K562 (cell line): ENCODE results near the gene CHTOP. TPM values are rescaled to one million over a fixed set of nuclear protein-coding genes. Genes with fewer than 3 reads are reported as not detected.

ENCODE experiments used
- BMI1 ChIP-seq: fragments of 150-350 bp; IDR thresholded peaks from 2 replicates; pipeline ENCODE4 v1.6.1; 2014; ENCODE audit warnings: low read length
- CEBPB ChIP-seq: fragments of 450-650 bp; IDR thresholded peaks from 2 replicates; pipeline ENCODE4 v1.6.1; 2016; ENCODE audit warnings: missing genetic modification characterization, missing compliant biosample characterization
- DPF2 ChIP-seq: fragments of 450-650 bp; IDR thresholded peaks from 2 replicates; pipeline ENCODE4 v1.6.1; 2016
- FOXA3 ChIP-seq, 2 experiments: fragments of 450-650 bp in 1 of 2; sonication (generic) in 1 of 2; formaldehyde crosslinking; IDR thresholded peaks in 1 of 2; conservative IDR thresholded peaks in 1 of 2; 2 replicates each; pipeline versions ENCODE4 v1.4.0 to v1.8.0; 2020 to 2022; ENCODE audit warnings: mild to moderate bottlenecking in 2 of 2, missing genetic modification reagents in 1 of 2
- GABPA ChIP-seq: fragments of 200-800 bp; sonication (Bioruptor generic); conservative IDR thresholded peaks from 2 replicates; pipeline ENCODE4 v1.6.1; 2016; ENCODE audit warnings: low read depth, missing genetic modification characterization, missing compliant biosample characterization
- KAT2B ChIP-seq: IDR thresholded peaks from one replicate; pipeline ENCODE4 v1.6.1; 2012; ENCODE audit warnings: low read depth, mild to moderate bottlenecking, control low read depth, inconsistent platforms, low read length, moderate library complexity
- NR2F6 ChIP-seq: fragments of 450-650 bp; formaldehyde crosslinking; IDR thresholded peaks from 2 replicates; pipeline ENCODE4 v1.4.0; 2020; ENCODE audit warnings: mild to moderate bottlenecking
- RNF2 ChIP-seq: sonication (generic); IDR thresholded peaks from 2 replicates; pipeline ENCODE4 v1.6.1; 2016
- ZNF212 ChIP-seq: fragments of 450-650 bp; formaldehyde crosslinking; IDR thresholded peaks from 2 replicates; pipeline ENCODE4 v1.4.0; 2020; ENCODE audit warnings: mild to moderate bottlenecking
- ZNF766 ChIP-seq: fragments of 200-800 bp; sonication (Bioruptor generic); conservative IDR thresholded peaks from 2 replicates; pipeline ENCODE4 v1.6.1; 2016; ENCODE audit warnings: missing genetic modification characterization, missing compliant biosample characterization
- polyA plus RNA-seq, 8 experiments: library from polyadenylated mRNA; depleted of rRNA in 4 of 8; stranded (reverse) in 5 of 8; unstranded in 3 of 8; fragments of >200 nt; fragmentation: Nextera tagmentation in 2 of 8; fragmentation: Illumina TruSeq in 1 of 8; extraction: Ambion mirVana in 2 of 8; extraction: Trizol in 1 of 8; gene quantifications; 2 replicates each; pipeline versions ENCODE4 v1.2.1 to v1.2.3, GENCODE V29; 2011 to 2014; ENCODE audit warnings: inconsistent platforms in 1 of 8, missing spikeins in 1 of 8
- total RNA-seq, 7 experiments: library from RNA; depleted of rRNA in 6 of 7; stranded (reverse); fragments of >200 nt in 6 of 7; fragmentation: Illumina TruSeq in 2 of 7; extraction: Trizol in 2 of 7; gene quantifications; 2 replicates each; pipeline versions ENCODE4 v1.2.1 to v1.2.3, GENCODE V29; 2011 to 2021; ENCODE audit warnings: low replicate concordance in 1 of 7
- TF ChIP-seq, protein P1 (sequence below): IDR thresholded peaks from 3 replicates; pipeline ENCODE4 v1.6.1; 2011; ENCODE audit warnings: borderline replicate concordance, mild to moderate bottlenecking; ENCODE audit not compliant: insufficient read length, insufficient read depth
- TF ChIP-seq, protein P2 (sequence below): fragments of 250-450 bp; sonication (Bioruptor Pico); IDR thresholded peaks from 2 replicates; pipeline ENCODE4 v1.8.0; 2022; ENCODE audit warnings: inconsistent platforms
- TF ChIP-seq, protein P3 (sequence below): fragments of 200-800 bp; sonication (Bioruptor generic); IDR thresholded peaks from 2 replicates; pipeline ENCODE4 v1.6.1; 2016; ENCODE audit warnings: missing genetic modification characterization, missing compliant biosample characterization
- TF ChIP-seq, protein P4 (sequence below): sonication (generic); formaldehyde crosslinking; IDR thresholded peaks from 2 replicates; pipeline ENCODE4 v1.8.1; 2022; ENCODE audit warnings: missing genetic modification reagents

The CHTOP gene
- total and polyA plus RNA-seq, 9 of the 15 experiments (the other 6 are each of a cell fraction or from before 2014, with no cell fraction given) = 10.2 to 91.8 (median 60.8) TPM

DNA sequence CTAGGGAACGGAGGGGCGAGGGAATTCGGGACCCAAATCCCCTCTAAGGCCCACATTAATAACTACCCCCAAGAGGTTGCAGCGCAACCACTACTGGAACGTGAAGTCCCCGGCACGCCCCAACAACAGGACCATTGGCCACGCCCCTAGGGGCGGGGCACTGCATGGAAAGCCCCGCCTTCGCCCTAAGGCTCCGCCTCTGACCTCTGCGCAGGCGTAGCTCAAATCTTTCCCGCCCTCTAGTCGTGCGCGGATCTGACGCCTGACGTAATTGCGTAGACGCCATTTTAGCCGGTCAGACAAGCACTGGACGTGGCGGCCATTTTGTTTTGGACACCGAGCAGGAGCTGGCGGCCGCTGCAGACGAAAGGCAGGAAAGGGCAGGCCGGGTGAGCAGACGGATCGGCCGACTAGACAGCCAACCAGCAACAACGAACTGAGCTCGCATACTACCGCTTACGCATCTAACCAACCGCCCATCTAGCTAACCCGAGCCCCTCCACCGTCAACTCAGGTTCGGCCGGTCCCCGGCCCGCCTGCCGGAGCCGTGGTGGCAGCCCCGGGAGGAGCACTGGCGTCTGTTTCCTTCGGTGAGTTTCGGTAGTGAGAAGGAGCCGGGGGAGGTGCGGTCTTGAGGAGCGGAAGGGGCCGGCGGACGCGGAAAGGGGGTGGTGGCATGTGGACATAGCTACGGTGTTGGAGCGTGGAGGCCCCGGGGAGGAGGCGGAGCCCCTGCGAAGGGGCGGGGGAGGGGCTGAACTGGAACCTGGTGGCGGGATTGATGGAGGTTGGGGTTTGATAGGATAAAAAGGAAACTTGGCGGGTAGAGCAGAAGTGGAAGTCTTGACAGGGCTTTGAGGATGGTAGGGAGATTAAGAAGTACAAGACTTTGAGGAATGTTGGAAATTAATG lies at the start of gene CHTOP (continued):
- TF ChIP-seq, protein P1, sequence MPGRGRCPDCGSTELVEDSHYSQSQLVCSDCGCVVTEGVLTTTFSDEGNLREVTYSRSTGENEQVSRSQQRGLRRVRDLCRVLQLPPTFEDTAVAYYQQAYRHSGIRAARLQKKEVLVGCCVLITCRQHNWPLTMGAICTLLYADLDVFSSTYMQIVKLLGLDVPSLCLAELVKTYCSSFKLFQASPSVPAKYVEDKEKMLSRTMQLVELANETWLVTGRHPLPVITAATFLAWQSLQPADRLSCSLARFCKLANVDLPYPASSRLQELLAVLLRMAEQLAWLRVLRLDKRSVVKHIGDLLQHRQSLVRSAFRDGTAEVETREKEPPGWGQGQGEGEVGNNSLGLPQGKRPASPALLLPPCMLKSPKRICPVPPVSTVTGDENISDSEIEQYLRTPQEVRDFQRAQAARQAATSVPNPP = no peak
- TF ChIP-seq DPF2 (peak; percentile 30; the same call in 1 of the 2 replicates), CEBPB (tag) (no peak), RNF2 (no peak; the same call in 1 of the 2 replicates), BMI1 (no peak), KAT2B (no peak), NR2F6 (CRISPR knock-in tag) (no peak), FOXA3 (CRISPR knock-in tag; conservative IDR thresholded peaks at IDR 0.05 in 1 of 2, IDR thresholded peaks at IDR 0.05 in 1 of 2) (peak in 1 of 2 experiments; percentile 88; a peak in 2 of 4 replicates), GABPA (tag) (peak; percentile 78), ZNF766 (CRISPR knock-in tag) (peak; percentile 81), ZNF212 (CRISPR knock-in tag) (no peak)
- TF ChIP-seq, protein P2, sequence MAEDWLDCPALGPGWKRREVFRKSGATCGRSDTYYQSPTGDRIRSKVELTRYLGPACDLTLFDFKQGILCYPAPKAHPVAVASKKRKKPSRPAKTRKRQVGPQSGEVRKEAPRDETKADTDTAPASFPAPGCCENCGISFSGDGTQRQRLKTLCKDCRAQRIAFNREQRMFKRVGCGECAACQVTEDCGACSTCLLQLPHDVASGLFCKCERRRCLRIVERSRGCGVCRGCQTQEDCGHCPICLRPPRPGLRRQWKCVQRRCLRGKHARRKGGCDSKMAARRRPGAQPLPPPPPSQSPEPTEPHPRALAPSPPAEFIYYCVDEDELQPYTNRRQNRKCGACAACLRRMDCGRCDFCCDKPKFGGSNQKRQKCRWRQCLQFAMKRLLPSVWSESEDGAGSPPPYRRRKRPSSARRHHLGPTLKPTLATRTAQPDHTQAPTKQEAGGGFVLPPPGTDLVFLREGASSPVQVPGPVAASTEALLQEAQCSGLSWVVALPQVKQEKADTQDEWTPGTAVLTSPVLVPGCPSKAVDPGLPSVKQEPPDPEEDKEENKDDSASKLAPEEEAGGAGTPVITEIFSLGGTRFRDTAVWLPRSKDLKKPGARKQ (CRISPR knock-in tag) = no peak
- TF ChIP-seq, protein P3, sequence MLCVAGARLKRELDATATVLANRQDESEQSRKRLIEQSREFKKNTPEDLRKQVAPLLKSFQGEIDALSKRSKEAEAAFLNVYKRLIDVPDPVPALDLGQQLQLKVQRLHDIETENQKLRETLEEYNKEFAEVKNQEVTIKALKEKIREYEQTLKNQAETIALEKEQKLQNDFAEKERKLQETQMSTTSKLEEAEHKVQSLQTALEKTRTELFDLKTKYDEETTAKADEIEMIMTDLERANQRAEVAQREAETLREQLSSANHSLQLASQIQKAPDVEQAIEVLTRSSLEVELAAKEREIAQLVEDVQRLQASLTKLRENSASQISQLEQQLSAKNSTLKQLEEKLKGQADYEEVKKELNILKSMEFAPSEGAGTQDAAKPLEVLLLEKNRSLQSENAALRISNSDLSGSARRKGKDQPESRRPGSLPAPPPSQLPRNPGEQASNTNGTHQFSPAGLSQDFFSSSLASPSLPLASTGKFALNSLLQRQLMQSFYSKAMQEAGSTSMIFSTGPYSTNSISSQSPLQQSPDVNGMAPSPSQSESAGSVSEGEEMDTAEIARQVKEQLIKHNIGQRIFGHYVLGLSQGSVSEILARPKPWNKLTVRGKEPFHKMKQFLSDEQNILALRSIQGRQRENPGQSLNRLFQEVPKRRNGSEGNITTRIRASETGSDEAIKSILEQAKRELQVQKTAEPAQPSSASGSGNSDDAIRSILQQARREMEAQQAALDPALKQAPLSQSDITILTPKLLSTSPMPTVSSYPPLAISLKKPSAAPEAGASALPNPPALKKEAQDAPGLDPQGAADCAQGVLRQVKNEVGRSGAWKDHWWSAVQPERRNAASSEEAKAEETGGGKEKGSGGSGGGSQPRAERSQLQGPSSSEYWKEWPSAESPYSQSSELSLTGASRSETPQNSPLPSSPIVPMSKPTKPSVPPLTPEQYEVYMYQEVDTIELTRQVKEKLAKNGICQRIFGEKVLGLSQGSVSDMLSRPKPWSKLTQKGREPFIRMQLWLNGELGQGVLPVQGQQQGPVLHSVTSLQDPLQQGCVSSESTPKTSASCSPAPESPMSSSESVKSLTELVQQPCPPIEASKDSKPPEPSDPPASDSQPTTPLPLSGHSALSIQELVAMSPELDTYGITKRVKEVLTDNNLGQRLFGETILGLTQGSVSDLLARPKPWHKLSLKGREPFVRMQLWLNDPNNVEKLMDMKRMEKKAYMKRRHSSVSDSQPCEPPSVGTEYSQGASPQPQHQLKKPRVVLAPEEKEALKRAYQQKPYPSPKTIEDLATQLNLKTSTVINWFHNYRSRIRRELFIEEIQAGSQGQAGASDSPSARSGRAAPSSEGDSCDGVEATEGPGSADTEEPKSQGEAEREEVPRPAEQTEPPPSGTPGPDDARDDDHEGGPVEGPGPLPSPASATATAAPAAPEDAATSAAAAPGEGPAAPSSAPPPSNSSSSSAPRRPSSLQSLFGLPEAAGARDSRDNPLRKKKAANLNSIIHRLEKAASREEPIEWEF (CRISPR knock-in tag) = no peak
- TF ChIP-seq, protein P4, sequence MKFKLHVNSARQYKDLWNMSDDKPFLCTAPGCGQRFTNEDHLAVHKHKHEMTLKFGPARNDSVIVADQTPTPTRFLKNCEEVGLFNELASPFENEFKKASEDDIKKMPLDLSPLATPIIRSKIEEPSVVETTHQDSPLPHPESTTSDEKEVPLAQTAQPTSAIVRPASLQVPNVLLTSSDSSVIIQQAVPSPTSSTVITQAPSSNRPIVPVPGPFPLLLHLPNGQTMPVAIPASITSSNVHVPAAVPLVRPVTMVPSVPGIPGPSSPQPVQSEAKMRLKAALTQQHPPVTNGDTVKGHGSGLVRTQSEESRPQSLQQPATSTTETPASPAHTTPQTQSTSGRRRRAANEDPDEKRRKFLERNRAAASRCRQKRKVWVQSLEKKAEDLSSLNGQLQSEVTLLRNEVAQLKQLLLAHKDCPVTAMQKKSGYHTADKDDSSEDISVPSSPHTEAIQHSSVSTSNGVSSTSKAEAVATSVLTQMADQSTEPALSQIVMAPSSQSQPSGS (CRISPR knock-in tag) = peak; percentile 90
